Erythroblast (primary cell): ENCODE results near the gene NOP53.
A peak's percentile ranks its signal among the peaks of the same experiment; 100 is the strongest.
"Not testable (repeated sequence)": the region's sequence is repeated elsewhere in the genome, so short reads cannot be mapped to it uniquely, and the experiment has no call there.

Source experiments
- DNase-seq, 2 experiments: peaks; one replicate each; lab custom pipeline; 2025; lab: John Stamatoyannopoulos, UW
- GATA1 ChIP-seq: IDR thresholded peaks from 2 replicates; pipeline ENCODE4 v1.6.1; 2011; ENCODE audit warnings: low read depth, mild to moderate bottlenecking, control low read depth, low read length, moderate library complexity
- POLR2A ChIP-seq: IDR thresholded peaks from 2 replicates; pipeline ENCODE4 v1.6.1; 2011; ENCODE audit warnings: mild to moderate bottlenecking, low read length

Gene NOP53

DNA sequence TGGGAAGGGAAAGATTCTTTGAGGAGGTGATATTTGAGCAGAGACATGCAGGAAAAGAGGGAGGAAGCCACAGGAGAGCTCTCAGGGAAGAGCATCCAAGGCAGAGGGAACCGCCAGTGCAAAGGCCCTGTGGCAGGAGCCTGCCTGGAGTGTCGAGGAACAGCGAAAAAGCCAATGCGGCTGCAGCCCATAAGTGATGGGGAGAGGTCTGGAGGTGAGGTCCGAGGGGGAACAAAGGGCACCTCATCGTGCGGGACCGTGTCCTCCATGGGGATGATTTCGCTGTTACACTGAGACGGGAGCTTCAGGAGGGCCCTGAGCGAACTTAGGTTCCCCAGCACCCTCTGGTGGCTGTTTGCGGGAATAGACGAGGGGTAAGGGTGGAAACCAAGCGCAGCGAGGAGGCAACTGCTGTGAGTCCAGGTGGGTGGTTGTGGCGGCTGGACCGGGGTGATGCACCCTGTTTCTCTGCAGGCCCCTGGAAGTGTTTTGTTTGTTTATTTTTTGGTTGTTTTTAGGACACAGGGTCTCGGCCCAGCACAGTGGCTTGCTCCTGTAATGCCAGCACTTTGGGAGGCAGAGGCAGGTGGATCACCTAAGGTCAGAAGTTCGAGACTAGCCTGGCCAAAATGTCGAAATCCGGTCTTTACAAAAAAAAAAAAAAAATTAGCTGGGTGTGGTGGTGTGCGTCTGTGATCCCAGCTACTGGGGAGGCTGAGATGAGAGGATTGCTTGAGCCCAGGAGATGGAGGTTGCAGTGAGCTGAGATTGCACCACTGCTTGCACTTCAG lies 38.0 kb upstream of the NOP53 start:
- DNase-seq, result peak; percentile 75 to 83
- TF ChIP-seq POLR2A (no peak), GATA1 (no peak)

DNA sequence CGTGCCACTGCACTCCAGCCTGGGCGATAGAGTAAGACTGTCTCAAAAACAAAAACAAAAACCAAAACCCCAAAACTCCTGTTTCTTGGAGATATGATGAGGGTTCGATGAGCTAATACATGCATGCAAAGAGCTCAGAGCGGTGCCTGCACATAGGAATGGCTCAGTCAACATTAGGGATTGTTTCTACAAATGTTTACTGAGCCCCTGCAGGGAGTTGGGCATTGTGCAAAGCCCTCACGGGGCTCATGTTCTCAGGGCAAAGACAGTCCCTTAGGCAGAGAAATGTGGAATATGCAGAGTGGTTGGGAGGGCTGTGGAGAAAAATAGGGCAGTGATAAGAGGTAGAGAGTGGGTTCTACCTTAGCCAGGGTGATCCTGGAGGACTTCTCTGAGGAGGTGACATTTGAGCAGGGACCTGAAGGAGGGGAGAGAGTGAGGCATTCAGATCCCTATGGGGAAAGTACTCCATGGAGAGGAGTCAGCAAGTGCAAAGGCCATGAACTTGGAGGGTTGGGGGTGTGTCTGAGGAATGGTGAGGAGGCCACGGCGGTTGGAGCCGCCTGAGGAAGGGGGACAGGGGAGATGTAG lies 33.6 kb upstream of the NOP53 start:
- TF ChIP-seq POLR2A (no peak), GATA1 (no peak)
- no peak for DNase-seq

DNA sequence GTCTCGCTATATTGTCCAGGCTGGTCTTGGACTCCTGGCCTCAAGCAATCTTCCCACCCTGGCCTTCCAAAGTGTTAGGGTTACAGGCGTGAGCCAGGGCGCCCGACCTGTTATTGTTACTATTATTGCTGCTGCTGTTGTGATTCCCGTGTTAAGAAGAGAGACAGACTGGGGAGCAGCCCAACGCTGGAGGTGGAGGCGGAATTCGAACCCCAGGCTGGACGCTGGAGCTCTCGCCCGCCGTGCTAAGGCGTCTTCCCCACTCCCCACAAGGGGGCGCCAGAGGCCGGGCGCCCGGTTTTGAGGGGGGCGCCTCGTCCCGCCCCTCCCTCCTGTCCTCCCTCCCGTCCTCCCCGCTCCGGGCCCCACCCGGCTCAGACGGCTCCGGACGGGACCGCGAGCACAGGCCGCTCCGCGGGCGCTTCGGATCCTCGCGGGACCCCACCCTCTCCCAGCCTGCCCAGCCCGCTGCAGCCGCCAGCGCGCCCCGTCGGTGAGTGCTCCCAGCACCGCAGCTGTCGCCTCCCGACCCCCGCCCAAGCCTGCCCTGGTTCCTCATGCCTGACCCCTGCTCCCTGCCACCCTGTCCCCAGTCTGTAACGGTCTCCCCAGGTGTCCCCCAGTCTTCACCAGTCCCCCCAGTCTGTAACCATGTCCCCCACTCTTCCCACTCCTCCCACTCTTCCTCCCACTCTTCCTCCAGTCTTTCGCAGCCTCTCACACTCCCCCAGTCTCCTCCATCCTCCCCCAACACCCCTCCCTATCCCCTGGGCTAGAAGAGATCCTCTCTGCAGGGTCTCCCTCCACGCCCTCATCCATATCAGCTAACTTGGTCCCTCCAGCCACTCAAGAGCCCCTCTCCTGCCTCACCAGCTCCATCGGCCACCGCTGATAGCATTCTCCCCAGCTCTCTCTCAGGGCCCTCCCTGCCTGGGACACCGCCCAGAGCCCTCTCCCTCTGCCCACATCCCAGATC lies 32.0 kb upstream of the NOP53 start, which contains the start of gene EHD2:
Gene EHD2, plus strand, starts transcription at position 377 of the 976 bp plus-strand sequence. CDS start 3,191 bp downstream, outside the sequence.
- peak; percentile 50 to 60 for DNase-seq
- TF ChIP-seq POLR2A (no peak), GATA1 (no peak)

DNA sequence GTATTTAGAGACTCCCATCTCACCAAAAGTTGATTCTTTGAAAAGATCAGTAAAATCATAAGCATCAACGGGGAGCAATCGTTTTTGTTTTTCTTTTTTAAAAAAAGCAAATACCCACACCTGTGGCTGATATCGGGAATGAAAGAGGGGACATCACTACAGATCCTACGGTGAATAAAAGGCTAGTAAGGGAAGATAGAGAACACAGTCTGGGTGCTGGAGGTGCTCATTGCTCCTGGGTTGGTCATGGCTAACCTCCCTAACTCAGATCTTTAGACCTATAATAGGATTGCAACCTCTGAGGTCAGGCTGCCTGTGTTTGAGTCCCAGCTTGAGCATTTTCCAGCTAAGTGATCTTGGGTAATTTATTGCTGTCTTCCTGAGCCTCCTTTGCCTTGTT lies 31.0 kb upstream of the NOP53 start:
- no peak for DNase-seq
- TF ChIP-seq POLR2A, result no peak
- no peak for TF ChIP-seq GATA1

DNA sequence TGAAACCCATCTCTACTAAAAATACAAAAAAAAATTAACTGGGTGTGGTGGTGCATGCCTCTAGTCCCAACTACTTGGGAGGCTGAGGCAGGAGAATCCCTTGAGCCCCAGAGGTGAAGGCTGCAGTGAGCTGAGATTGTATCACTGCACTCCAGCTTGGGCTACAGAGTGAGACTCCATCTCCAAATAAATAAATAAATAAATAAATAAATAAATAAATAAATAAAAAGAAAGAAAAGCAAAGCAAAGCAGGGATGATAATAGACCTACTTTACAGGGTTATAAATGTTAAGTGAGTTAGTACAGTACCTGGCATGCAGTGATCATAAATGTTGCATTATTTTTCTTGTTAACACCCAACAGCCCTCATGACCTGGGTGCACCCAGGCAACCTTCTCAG lies 30.5 kb upstream of the NOP53 start:
- not testable (repeated sequence) for DNase-seq

DNA sequence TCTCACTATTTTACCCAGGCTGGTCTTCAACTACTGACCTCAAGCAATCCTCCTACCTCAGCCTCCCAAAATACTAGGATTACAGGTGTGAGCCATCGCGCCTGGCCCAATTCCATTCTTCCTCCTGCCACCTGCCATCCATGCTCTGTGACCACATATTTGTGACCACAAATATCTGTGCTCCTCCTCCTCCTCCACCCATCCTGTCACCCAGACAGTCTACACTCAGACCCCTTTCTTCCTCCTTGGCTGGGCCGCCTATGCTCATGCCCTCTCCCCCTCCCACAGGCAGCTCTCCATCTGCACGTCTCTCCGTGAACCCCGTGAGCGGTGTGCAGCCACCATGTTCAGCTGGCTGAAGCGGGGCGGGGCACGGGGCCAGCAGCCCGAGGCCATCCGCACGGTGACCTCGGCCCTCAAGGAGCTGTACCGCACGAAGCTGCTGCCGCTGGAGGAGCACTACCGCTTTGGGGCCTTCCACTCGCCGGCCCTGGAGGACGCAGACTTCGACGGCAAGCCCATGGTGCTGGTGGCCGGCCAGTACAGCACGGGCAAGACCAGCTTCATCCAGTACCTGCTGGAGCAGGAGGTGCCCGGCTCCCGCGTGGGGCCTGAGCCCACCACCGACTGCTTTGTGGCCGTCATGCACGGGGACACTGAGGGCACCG lies 28.9 kb upstream of the NOP53 start:
- no peak for DNase-seq
- no peak for TF ChIP-seq POLR2A
- TF ChIP-seq GATA1, result no peak

DNA sequence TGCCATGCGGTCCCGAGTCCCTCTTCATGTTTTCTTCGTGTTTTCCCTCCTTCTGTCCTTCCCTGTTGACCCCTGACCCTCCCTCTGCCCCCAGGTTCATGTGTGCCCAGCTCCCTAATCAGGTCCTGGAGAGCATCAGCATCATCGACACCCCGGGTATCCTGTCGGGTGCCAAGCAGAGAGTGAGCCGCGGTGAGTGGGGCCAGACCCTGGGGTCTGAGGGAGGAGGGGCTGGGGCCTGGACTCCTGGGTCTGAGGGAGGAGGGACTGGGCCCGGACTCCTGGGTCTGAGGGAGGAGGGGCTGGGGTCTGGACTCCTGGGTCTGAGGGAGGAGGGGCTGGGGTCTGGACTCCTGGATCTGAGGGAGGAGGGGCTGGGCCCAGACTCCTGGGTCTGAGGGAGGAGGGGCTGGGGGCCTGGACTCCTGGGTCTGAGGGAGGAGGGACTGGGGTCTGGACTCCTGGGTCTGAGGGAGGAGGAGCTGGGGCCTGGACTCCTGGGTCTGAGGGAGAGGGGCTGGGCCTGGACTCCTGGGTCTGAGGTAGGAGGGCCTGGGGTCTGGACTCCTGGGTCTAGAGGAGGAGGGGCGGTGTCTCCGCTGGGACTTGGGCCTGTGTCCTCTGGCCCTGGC lies 26.8 kb upstream of the NOP53 start:
- DNase-seq, result not testable (repeated sequence)

DNA sequence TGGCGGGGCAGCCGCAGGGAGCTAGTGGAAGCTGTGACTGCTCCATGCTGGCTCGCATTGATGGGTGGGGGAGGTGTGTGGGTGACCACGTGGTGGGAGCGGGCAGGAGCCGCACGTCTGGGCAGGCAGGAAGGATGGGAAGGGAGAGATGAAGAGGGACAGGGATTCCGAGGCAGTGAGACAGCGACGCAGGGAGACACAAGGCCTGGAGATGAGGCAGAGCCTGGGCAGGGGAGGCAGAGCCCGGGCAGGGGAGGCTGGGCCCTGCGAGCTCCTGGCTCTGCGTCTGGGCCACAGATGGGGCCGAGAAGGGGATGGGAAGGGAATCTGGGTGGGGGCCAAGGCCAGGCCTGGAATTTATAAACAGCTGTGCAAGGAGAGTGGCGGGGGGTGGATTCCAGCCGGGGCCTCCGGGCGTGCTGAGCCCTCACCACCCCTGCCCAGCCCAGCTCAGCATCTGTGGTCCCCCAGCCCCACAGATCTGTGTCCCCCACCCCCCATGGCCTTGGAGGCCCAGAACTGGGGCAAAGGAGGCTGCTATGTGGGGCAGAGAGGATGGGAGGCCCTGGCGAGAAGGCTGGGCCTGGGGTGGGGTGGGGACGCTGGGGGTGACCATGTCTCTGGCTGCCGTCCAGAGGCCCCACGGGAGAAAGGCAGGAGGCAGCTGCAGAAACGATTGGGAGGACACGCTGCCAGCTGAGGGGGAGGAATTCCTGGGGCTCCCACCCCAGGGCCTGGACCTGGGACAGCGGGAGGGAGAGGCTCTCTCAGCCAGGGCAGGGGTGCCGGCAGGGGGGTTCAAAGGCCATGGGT lies 26.1 kb upstream of the NOP53 start:
- DNase-seq, result no peak
- TF ChIP-seq GATA1 (no peak), POLR2A (no peak)

DNA sequence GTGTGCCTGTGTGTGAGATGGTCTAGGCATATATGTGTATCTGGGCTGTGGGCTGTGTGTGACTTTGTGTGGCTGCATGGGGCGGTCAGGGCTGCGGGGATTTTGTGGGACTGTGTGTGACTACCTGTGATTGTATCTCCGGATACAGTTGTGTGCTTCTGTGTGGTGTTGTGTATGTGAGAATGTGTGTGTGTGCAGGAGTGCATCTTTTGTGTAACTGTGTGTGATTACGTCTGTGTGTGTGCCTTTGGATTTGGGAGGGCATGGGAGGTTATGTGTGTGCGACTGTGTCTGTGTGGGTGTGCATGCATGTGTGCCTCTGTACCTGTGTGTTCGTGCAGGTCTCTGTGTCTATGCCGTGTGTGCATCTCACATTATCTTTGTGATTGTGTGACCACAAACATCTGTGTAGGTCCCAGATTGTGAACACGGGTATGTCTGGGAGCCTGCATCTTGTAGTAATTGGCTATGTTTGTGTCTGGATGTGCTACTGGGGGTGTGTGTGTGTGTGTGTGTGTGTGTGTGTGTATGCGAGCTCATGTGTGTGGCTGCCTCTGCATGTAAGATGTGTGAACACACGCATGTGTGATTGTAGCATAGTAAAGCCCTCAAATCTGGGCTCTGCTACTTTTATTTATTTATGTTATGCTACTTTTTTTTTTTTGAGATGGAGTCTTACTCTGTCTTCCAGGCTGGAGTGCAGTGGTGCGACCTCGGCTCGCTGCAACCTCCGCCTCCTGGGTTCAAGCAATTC lies 24.5 kb upstream of the NOP53 start:
- TF ChIP-seq GATA1 (no peak), POLR2A (no peak)
- no peak for DNase-seq

DNA sequence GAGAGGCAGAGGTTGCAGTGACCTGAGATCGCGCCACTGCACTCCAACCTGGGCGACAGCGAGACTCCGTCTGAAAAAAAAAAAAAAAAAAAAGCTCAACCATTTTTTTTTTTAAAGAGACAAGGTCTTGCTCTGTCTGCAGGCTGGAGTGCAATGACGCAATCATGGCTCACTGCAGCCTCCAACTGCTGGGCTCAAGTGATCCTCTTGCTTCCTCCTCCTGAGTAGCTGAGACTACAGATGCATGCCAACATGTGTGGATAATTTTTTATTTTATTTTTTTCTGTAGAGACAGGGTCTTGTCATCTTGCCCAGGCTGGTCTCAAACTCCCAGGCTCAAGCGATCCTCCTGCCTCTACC lies 21.8 kb upstream of the NOP53 start:
- TF ChIP-seq GATA1 (no peak), POLR2A (no peak)
- DNase-seq, result peak in 1 of 2 experiments; percentile 44

DNA sequence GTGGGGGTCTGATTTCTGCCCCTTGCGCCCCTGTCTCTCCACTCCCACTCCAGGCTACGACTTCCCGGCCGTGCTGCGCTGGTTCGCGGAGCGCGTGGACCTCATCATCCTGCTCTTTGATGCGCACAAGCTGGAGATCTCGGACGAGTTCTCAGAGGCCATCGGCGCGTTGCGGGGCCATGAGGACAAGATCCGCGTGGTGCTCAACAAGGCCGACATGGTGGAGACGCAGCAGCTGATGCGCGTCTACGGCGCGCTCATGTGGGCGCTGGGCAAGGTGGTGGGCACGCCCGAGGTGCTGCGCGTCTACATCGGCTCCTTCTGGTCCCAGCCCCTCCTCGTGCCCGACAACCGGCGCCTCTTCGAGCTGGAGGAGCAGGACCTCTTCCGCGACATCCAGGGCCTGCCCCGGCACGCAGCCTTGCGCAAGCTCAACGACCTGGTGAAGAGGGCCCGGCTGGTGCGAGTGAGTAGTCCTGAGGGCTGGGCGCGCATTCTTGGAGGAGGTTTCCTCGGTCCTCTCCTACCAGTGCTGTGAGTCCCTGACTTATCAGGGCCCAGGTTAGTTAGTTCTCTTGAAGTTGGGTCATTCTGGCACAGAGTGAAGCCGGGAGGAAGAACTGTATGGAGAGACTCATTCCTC lies 19.5 kb upstream of the NOP53 start:
- DNase-seq, result no peak
- TF ChIP-seq POLR2A (no peak), GATA1 (no peak)

DNA sequence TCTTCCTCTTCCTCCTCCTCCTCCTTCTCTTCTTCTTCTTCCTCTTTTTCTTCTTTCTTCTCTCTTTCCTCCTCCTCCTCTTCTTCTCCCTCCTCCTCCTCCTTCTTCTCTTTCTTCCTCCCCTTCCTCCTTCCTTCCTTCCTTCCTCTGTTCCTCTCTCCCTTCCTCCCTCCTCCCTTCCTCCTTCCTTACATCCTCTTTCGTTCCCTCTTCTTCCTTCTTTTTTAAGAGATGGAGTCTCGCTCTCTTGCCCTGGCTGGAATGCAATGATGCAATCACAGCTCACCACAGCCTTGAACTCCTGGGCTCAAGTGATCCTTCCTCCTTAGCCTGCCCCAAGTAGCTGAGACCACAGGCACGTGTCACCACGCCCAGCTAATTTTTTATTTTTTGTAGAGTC lies 18.9 kb upstream of the NOP53 start:
- DNase-seq, result no peak
- TF ChIP-seq GATA1 (no peak), POLR2A (no peak)

DNA sequence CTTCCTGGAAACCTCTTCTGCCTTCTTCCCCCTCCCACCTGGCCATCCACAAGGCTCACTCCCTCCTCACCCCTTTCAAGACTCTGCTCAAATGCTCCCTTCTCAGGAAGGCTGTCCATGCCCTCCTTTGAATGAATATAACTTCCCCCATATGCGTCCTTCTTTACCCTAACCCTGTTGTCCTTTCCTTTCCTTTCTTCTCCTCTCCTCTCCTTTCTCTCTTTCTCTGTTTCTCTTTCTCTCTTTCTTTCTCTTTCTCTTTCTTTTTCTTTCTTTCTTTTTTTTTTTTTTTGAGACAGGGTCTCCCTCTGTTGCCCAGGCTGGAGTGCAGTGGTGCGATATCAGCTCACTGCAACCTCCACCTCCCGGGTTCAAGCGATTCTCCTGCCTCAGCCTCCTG lies 17.1 kb upstream of the NOP53 start:
- not testable (repeated sequence) for DNase-seq
